IMR-90 (cell line): ENCODE measurements around the gene CALY.

Source experiments
- BHLHE40 ChIP-seq: fragments of 150-350 bp; IDR thresholded peaks from 2 replicates; pipeline ENCODE4 v1.6.1; 2016; ENCODE audit warnings: mild to moderate bottlenecking, low read depth, low read length
- CEBPB ChIP-seq: IDR thresholded peaks from 2 replicates; pipeline ENCODE4 v1.6.1; 2012; ENCODE audit warnings: low read depth, low read length, improper control_type of control experiment
- CHD1 ChIP-seq: IDR thresholded peaks from 2 replicates; pipeline ENCODE4 v1.6.1; 2012; ENCODE audit warnings: low read depth, low read length, improper control_type of control experiment
- CTCF ChIP-seq: conservative IDR thresholded peaks from 2 replicates; pipeline ENCODE4 v1.5.1; 2012; ENCODE audit warnings: mild to moderate bottlenecking, low read depth, low read length, improper control_type of control experiment
- FOS ChIP-seq: fragments of 150-350 bp; IDR thresholded peaks from 2 replicates; pipeline ENCODE4 v1.6.1; 2016; ENCODE audit warnings: low read depth, low read length
- MAFK ChIP-seq: IDR thresholded peaks from 2 replicates; pipeline ENCODE4 v1.6.1; 2012; ENCODE audit warnings: low read depth, low read length, improper control_type of control experiment
- MXI1 ChIP-seq: IDR thresholded peaks from 2 replicates; pipeline ENCODE4 v1.6.1; 2012; ENCODE audit warnings: low read depth, mild to moderate bottlenecking, low read length, moderate library complexity, borderline replicate concordance
- NFE2L2 ChIP-seq: fragments of 150-350 bp; IDR thresholded peaks from 2 replicates; pipeline ENCODE4 v1.6.1; 2016; ENCODE audit warnings: low read depth, mild to moderate bottlenecking, low read length
- POLR2A ChIP-seq: IDR thresholded peaks from 2 replicates; pipeline ENCODE4 v1.6.1; 2012; ENCODE audit warnings: mild to moderate bottlenecking, low read depth, low read length
- RAD21 ChIP-seq: IDR thresholded peaks from 2 replicates; pipeline ENCODE4 v1.6.1; 2012; ENCODE audit warnings: low read length, improper control_type of control experiment
- RCOR1 ChIP-seq: IDR thresholded peaks from 2 replicates; pipeline ENCODE4 v1.6.1; 2012; ENCODE audit warnings: mild to moderate bottlenecking, low read length, improper control_type of control experiment; ENCODE audit not compliant: insufficient replicate concordance
- RFX5 ChIP-seq: IDR thresholded peaks from 2 replicates; pipeline ENCODE4 v1.8.0; 2012; ENCODE audit warnings: low read depth, mild to moderate bottlenecking, low read length, moderate library complexity
- SMC3 ChIP-seq: fragments of 150-350 bp; IDR thresholded peaks from 2 replicates; pipeline ENCODE4 v1.6.1; 2016; ENCODE audit warnings: low read depth, mild to moderate bottlenecking, antibody characterized with exemption, low read length, moderate library complexity

GRCh38 chr10:133309100-133309719 lies 27.5 kb downstream of the CALY start:
- TF ChIP-seq RAD21 (no peak), CTCF (no peak), FOS (no peak), POLR2A (no peak), BHLHE40 (no peak), RCOR1 (no peak), NFE2L2 (no peak), RFX5 (no peak), CEBPB (no peak), CHD1 (no peak), MAFK (no peak), SMC3 (no peak), MXI1 (no peak)
